Left lung (tissue), 10 donors: Measurements from ENCODE around the gene ZBTB38. TPM values are rescaled to one million over a fixed set of nuclear protein-coding genes. Genes with fewer than 3 reads are reported as not detected.

Experiments
- ATAC-seq: fragments of 200-7000 bp; cut with Tn5 transposase; one replicate; pipeline ENCODE4 v1.9.1; 2020; ENCODE audit warnings: moderate library complexity
- DNase-seq, 4 donors: peaks; one replicate each; pipeline ENCODE4 v3.0.0-alpha.2; 2013 to 2020
- H3K27ac ChIP-seq, 2 donors: fragments of 200-600 bp; sonication (generic) in 1 of 2; one replicate each; pipeline versions ENCODE4 v1.5.0 to v1.8.0; 2020 to 2021
- H3K27me3 ChIP-seq, 2 donors: fragments of 200-600 bp; sonication (generic) in 1 of 2; one replicate each; pipeline versions ENCODE4 v1.5.0 to v1.8.0; 2020 to 2021
- H3K36me3 ChIP-seq, 2 donors: fragments of 200-600 bp; sonication (generic) in 1 of 2; one replicate each; pipeline versions ENCODE4 v1.5.0 to v1.8.0; 2020 to 2021
- H3K4me1 ChIP-seq, 2 donors: fragments of 200-600 bp; one replicate each; pipeline ENCODE4 v1.8.0; 2021
- H3K4me3 ChIP-seq, 2 donors: fragments of 200-600 bp; sonication (generic) in 1 of 2; one replicate each; pipeline versions ENCODE4 v1.5.0 to v1.8.0; 2020 to 2021; ENCODE audit warnings: mild to moderate bottlenecking in 1 of 2
- H3K9me3 ChIP-seq, 2 donors: fragments of 200-600 bp; sonication (generic) in 1 of 2; one replicate each; pipeline versions ENCODE4 v1.5.0 to v1.8.0; 2020 to 2021
- CTCF ChIP-seq, 2 donors: fragments of 200-600 bp; sonication (generic) in 1 of 2; IDR thresholded peaks; one replicate each; pipeline versions ENCODE4 v1.5.0 to v1.8.0; 2021; ENCODE audit warnings: antibody characterized with exemption in 2 of 2
- intact Hi-C, 2 donors: fragments of 100-400 bp; cut with DNase I; formaldehyde crosslinking; loops; one replicate each; pipeline versions ENCODE4 v1.11.2 to v1.14.2; 2022
- polyA plus RNA-seq, 6 donors: library from polyadenylated mRNA; unstranded; fragments of 120-200 nt; gene quantifications; one replicate each; pipeline ENCODE4 v1.2.1, GENCODE V29; 2013; ENCODE audit not compliant: insufficient read length in 6 of 6
- total RNA-seq, 2 donors: library from RNA; stranded (reverse); fragmentation: NEBNext Ultra II Directional; extraction: Animal tissue kit (Norgen Biotek cat#: 25700); gene quantifications; one replicate each; pipeline ENCODE4 v1.2.1, GENCODE V29; 2021
- donor health status: DM: no; HTN: yes; CAD: no.
- donor health status: DM: no; HTN: no; CAD: no.

ZBTB38 gene
- total and polyA plus RNA-seq, 8 donors: 71.7 to 91.4 (median 82.6) TPM

GRCh38 chr3:141338881-141339280 lies 29.4 kb upstream of the ZBTB38 start:
- no peak overlapping the region for H3K4me3 ChIP-seq
- TF ChIP-seq CTCF (IDR thresholded peaks at IDR 0.05): no peak
- no peaks in the 10 kb centered on the region for H3K27me3 ChIP-seq
- no peaks in the 10 kb centered on the region for H3K36me3 ChIP-seq
- no peak overlapping the region for H3K27ac ChIP-seq
- intact Hi-C loops: no loop called here
- H3K4me1 ChIP-seq: no peaks in the 10 kb centered on the region
- H3K9me3 ChIP-seq: no peaks in the 10 kb centered on the region
- DNase-seq (no peak), ATAC-seq (no peak)

- H3K4me3 ChIP-seq: no peak overlapping the region
- no peak overlapping the region for H3K27ac ChIP-seq
- no peaks in the 10 kb centered on the region for H3K4me1 ChIP-seq
- H3K36me3 ChIP-seq: no peaks in the 10 kb centered on the region
- ATAC-seq (no peak), DNase-seq (no peak)
- intact Hi-C loops: no loop called here
- TF ChIP-seq CTCF (IDR thresholded peaks at IDR 0.05): no peak
- H3K9me3 ChIP-seq: no peaks in the 10 kb centered on the region
- H3K27me3 ChIP-seq: no peaks in the 10 kb centered on the region
Observed at GRCh38 chr3:141341536-141341935, 26.8 kb upstream of the ZBTB38 start.

GRCh38 chr3:141342386-141342785 lies 25.9 kb upstream of the ZBTB38 start:
- DNase-seq: no peak
- H3K4me1 ChIP-seq: no peaks in the 10 kb centered on the region
- ATAC-seq: peak; percentile 87
- TF ChIP-seq CTCF (IDR thresholded peaks at IDR 0.05): no peak
- intact Hi-C loops: no loop called here
- no peak overlapping the region for H3K27ac ChIP-seq
- H3K4me3 ChIP-seq: no peak overlapping the region
- no peaks in the 10 kb centered on the region for H3K27me3 ChIP-seq
- no peaks in the 10 kb centered on the region for H3K36me3 ChIP-seq
- H3K9me3 ChIP-seq: no peaks in the 10 kb centered on the region

- ATAC-seq (no peak), DNase-seq (no peak)
- no peak overlapping the region for H3K4me3 ChIP-seq
- H3K27ac ChIP-seq: no peak overlapping the region
- no peaks in the 10 kb centered on the region for H3K9me3 ChIP-seq
- intact Hi-C loops: no loop called here
- TF ChIP-seq CTCF (IDR thresholded peaks at IDR 0.05): no peak
- no peaks in the 10 kb centered on the region for H3K36me3 ChIP-seq
- no peaks in the 10 kb centered on the region for H3K27me3 ChIP-seq
- no peaks in the 10 kb centered on the region for H3K4me1 ChIP-seq
Observed at GRCh38 chr3:141343077-141343476, 25.2 kb upstream of the ZBTB38 start.

- DNase-seq (no peak), ATAC-seq (no peak)
- H3K27me3 ChIP-seq: no peaks in the 10 kb centered on the region
- no peaks in the 10 kb centered on the region for H3K9me3 ChIP-seq
- no peaks in the 10 kb centered on the region for H3K4me1 ChIP-seq
- no peaks in the 10 kb centered on the region for H3K36me3 ChIP-seq
- no peak overlapping the region for H3K4me3 ChIP-seq
- H3K27ac ChIP-seq: no peak overlapping the region
- intact Hi-C loops: no loop called here
- TF ChIP-seq CTCF (IDR thresholded peaks at IDR 0.05): no peak
Observed at GRCh38 chr3:141343865-141344271, 24.4 kb upstream of the ZBTB38 start.
